HepG2 (cell line): Measurements from ENCODE around the gene USP11. TPM values are rescaled to one million over a fixed set of nuclear protein-coding genes. Genes with fewer than 3 reads are reported as not detected.

Source experiments
- ATAC-seq: fragments of 200-7000 bp; cut with Tn5 transposase; 3 replicates; pipeline ENCODE4 v1.9.1; 2020; ENCODE audit warnings: mild to moderate bottlenecking, moderate library complexity
- BruUV-seq: library from RNA; stranded (reverse); fragments of 400-500 nt; replicated peaks from 2 replicates; lab custom pipeline; 2021; lab: Mats Ljungman, UMichigan
- CTCF ChIA-PET: fragments of 300-600 bp; formaldehyde crosslinking; extraction: SDS; loops from one replicate; lab custom pipeline; 2021; ENCODE audit warnings: low total read pairs, inconsistent platforms, low intra/inter-chr PET ratio; lab: Yijun Ruan, JAX
- POLR2A ChIA-PET: fragments of 350-600 bp; sonication (Branson Sonifier 250); formaldehyde crosslinking; loops from one replicate; lab custom pipeline; 2020; ENCODE audit warnings: antibody characterized with exemption, inconsistent platforms; lab: Yijun Ruan, JAX
- DNase-seq: peaks from one replicate; pipeline ENCODE4 v3.0.0-alpha.2; 2015; ENCODE audit warnings: low spot score
- FAIRE-seq: peaks from 3 replicates; lab custom pipeline; 2011; peaks lifted over from hg19 to GRCh38; lab: Jason Lieb, UNC
- H2AFZ ChIP-seq: one replicate; pipeline ENCODE4 v1.6.1; 2011; ENCODE audit warnings: low read length, inconsistent platforms
- H3K27ac ChIP-seq: fragments of 300-600 bp; 3 replicates; pipeline ENCODE4 v1.8.0; 2011; ENCODE audit warnings: mixed run types, mild to moderate bottlenecking, mixed read lengths, low read length, inconsistent platforms; ENCODE audit not compliant: insufficient read depth; ENCODE audit errors: extremely low read length
- H3K27me3 ChIP-seq, 2 experiments: fragments of 200-600 bp in 1 of 2; 2 replicates in 1 of 2; 3 replicates in 1 of 2; pipeline versions ENCODE4 v1.6.0 to v1.8.0; 2011; ENCODE audit warnings: low read length in 2 of 2, mild to moderate bottlenecking in 2 of 2, moderate library complexity in 2 of 2, inconsistent platforms in 1 of 2; ENCODE audit not compliant: insufficient read depth in 2 of 2, control insufficient read depth in 1 of 2
- H3K36me3 ChIP-seq, 2 experiments: fragments of 200-600 bp in 1 of 2; replicated peaks in 1 of 2; 2 replicates in 1 of 2; 3 replicates in 1 of 2; pipeline versions ENCODE4 v1.5.1 to v1.8.0; 2011; ENCODE audit warnings: low read length in 2 of 2, inconsistent platforms in 1 of 2; ENCODE audit not compliant: insufficient read depth in 2 of 2, control insufficient read depth in 1 of 2
- H3K4me1 ChIP-seq: 2 replicates; pipeline ENCODE4 v1.5.1; 2012; ENCODE audit warnings: low read length, inconsistent platforms; ENCODE audit not compliant: insufficient read depth
- H3K4me2 ChIP-seq: 2 replicates; pipeline ENCODE4 v1.6.0; 2011; ENCODE audit warnings: low read depth, low read length, inconsistent platforms
- H3K4me3 ChIP-seq, 3 experiments: fragments of 200-600 bp in 1 of 3; sonication (generic), shearing (Covaris generic) in 1 of 3; replicated peaks in 1 of 3; 2 replicates each; pipeline ENCODE4 v1.5.1; 2011 to 2016; ENCODE audit warnings: low read length in 3 of 3, inconsistent platforms in 2 of 3, low read depth in 2 of 3, mild to moderate bottlenecking in 2 of 3, control low read depth in 1 of 3, mixed read lengths in 1 of 3; ENCODE audit not compliant: insufficient read depth in 1 of 3
- H3K79me2 ChIP-seq: one replicate; pipeline ENCODE4 v1.6.1; 2011; ENCODE audit warnings: low read length, inconsistent platforms; ENCODE audit not compliant: insufficient read depth
- H3K9ac ChIP-seq: 2 replicates; pipeline ENCODE4 v1.6.0; 2011; ENCODE audit warnings: mild to moderate bottlenecking, low read depth, low read length, inconsistent platforms; ENCODE audit not compliant: insufficient read depth
- H3K9me3 ChIP-seq: 2 replicates; pipeline ENCODE4 v1.5.1; 2012; ENCODE audit warnings: mild to moderate bottlenecking, low read length
- H4K20me1 ChIP-seq: 2 replicates; pipeline ENCODE4 v1.6.0; 2011; ENCODE audit warnings: inconsistent platforms, mild to moderate bottlenecking, low read length, moderate library complexity; ENCODE audit not compliant: insufficient read depth
- HNF4A ChIP-seq: sonication (generic); formaldehyde crosslinking; IDR thresholded peaks from 2 replicates; pipeline ENCODE4 v1.4.0; 2020; ENCODE audit warnings: missing genetic modification reagents
- HNRNPUL1 ChIP-seq: fragments of 200-400 bp; formaldehyde crosslinking; IDR thresholded peaks from 2 replicates; pipeline ENCODE4 v1.6.1; 2017; ENCODE audit warnings: low read depth, mild to moderate bottlenecking, low read length, moderate library complexity
- MLLT10 ChIP-seq: sonication (generic); formaldehyde crosslinking; IDR thresholded peaks from 2 replicates; pipeline ENCODE4 v1.4.0; 2020; ENCODE audit warnings: missing genetic modification reagents
- NPAS2 ChIP-seq: sonication (generic); formaldehyde crosslinking; IDR thresholded peaks from 2 replicates; pipeline ENCODE4 v1.8.0; 2022; ENCODE audit warnings: mild to moderate bottlenecking, missing genetic modification reagents, borderline replicate concordance
- PPARG ChIP-seq: conservative IDR thresholded peaks from 2 replicates; pipeline ENCODE4 v1.6.1; 2016; ENCODE audit warnings: missing biosample characterization, missing genetic modification reagents
- SNAI1 ChIP-seq: sonication (generic); formaldehyde crosslinking; IDR thresholded peaks from 2 replicates; pipeline ENCODE4 v1.5.0; 2020; ENCODE audit warnings: mild to moderate bottlenecking, missing genetic modification reagents, borderline replicate concordance
- TAF15 ChIP-seq: fragments of 200-400 bp; formaldehyde crosslinking; IDR thresholded peaks from one replicate; pipeline ENCODE4 v1.6.1; 2018; ENCODE audit warnings: mild to moderate bottlenecking, low read depth, low read length; ENCODE audit not compliant: poor library complexity, severe bottlenecking
- ZNF768 ChIP-seq: sonication (generic); formaldehyde crosslinking; IDR thresholded peaks from 2 replicates; pipeline ENCODE4 v1.4.0; 2020; ENCODE audit warnings: missing genetic modification reagents
- WGBS: methylation state at CpG from one replicate; pipeline ENCODE4 v1.1.6; 2017; ENCODE audit warnings: low lambda C conversion rate; 5-methylcytosine and 5-hydroxymethylcytosine counted together
- in situ Hi-C: cut with HindIII; loops from 2 replicates; pipeline ENCODE4 v1.10.0; 2017; ENCODE audit warnings: low pct_unique_long_range_greater_than_20kb; ENCODE audit not compliant: extremely low pct_ligation_motif_present
- intact Hi-C: fragments of 100-400 bp; cut with micrococcal nuclease; formaldehyde crosslinking; loops from one replicate; pipeline ENCODE4 v1.10.0; 2022; ENCODE audit not compliant: unreplicated experiment
- polyA plus RNA-seq, 8 experiments: library from polyadenylated mRNA; depleted of rRNA in 3 of 8; stranded (reverse) in 7 of 8; unstranded in 1 of 8; fragments of >200 nt; fragmentation: Illumina TruSeq in 4 of 8; extraction: Trizol in 4 of 8; gene quantifications; 2 replicates each; pipeline versions ENCODE4 v1.2.1 to v1.2.3, GENCODE V29; 2011 to 2016; ENCODE audit warnings: low read depth in 4 of 8, missing spikeins in 1 of 8, mixed read lengths in 1 of 8; ENCODE audit not compliant: insufficient read depth in 1 of 8
- total RNA-seq, 5 experiments: library from RNA; depleted of rRNA; stranded (reverse); fragments of >200 nt; fragmentation: Illumina TruSeq; extraction: Trizol; gene quantifications; 2 replicates each; pipeline ENCODE4 v1.2.3, GENCODE V29; 2016; ENCODE audit warnings: low read depth in 1 of 5
- TF ChIP-seq, protein P1 (sequence below): sonication (generic); formaldehyde crosslinking; IDR thresholded peaks from 2 replicates; pipeline ENCODE4 v1.5.1; 2020; ENCODE audit warnings: mild to moderate bottlenecking, missing genetic modification reagents, borderline replicate concordance
- TF ChIP-seq, protein P2 (sequence below): sonication (generic); formaldehyde crosslinking; IDR thresholded peaks from 2 replicates; pipeline ENCODE4 v1.8.1; 2023; ENCODE audit warnings: mild to moderate bottlenecking, inconsistent platforms, moderate library complexity, missing genetic modification reagents, borderline replicate concordance
- TF ChIP-seq, protein P3 (sequence below): sonication (generic); formaldehyde crosslinking; IDR thresholded peaks from 2 replicates; pipeline ENCODE4 v1.4.0; 2020; ENCODE audit warnings: missing genetic modification reagents, borderline replicate concordance

USP11 gene
- total and polyA plus RNA-seq, 2 of the 13 experiments (the other 11 are each of a cell fraction or from before 2014, with no cell fraction given), result 23.8 to 31.7 TPM

DNA sequence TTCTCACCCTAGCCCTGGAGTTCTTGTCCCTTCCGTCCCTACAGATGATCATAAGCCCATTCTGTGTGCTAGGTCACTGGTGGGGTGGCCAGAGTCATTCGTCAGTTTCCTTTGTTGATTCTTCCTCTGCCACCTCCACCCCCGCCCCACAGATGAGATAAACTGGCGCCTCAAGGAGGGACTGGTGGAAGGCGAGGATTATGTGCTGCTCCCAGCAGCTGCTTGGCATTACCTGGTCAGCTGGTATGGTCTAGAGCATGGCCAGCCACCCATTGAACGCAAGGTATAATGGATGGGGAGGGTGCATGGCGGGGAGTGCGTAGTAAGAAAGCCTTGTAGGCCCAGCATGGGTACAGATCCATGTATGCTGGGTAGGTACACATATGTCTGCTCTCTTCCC, 6.4 kb downstream of the USP11 start:
- Histone ChIP-seq H3K9ac (no peak overlapping the region), H3K36me3 (peaks cover 3 to 30% of the 10 kb centered on the region in 2 experiments; a peak in 4 of 5 replicates), H3K27me3 (no peaks in the 10 kb centered on the region), H3K4me2 (no peak overlapping the region), H3K9me3 (no peaks in the 10 kb centered on the region), H3K27ac (no peak overlapping the region), H3K4me1 (peaks cover 29% of the 10 kb centered on the region), H4K20me1 (no peaks in the 10 kb centered on the region), H3K79me2 (peaks cover 23% of the 10 kb centered on the region), H2AFZ (no peak overlapping the region), H3K4me3 (no peak overlapping the region)
- ChIA-PET POLR2A (no interaction called here), CTCF (no interaction called here)
- intact Hi-C loops, result loop anchor here (10.0 kb wide), 1 partner anchor 76 kb away; no protein-coding TSS in a partner anchor
- FAIRE-seq, result no peak
- in situ Hi-C loops, result no loop called here
- no peak for DNase-seq
- TF ChIP-seq TAF15 (no peak), ZNF768 (CRISPR knock-in tag) (no peak), NPAS2 (CRISPR knock-in tag) (no peak), HNRNPUL1 (no peak), HNF4A (CRISPR knock-in tag) (no peak), SNAI1 (CRISPR knock-in tag) (no peak), MLLT10 (CRISPR knock-in tag) (no peak), PPARG (CRISPR knock-in tag) (no peak)
- TF ChIP-seq, protein P1, sequence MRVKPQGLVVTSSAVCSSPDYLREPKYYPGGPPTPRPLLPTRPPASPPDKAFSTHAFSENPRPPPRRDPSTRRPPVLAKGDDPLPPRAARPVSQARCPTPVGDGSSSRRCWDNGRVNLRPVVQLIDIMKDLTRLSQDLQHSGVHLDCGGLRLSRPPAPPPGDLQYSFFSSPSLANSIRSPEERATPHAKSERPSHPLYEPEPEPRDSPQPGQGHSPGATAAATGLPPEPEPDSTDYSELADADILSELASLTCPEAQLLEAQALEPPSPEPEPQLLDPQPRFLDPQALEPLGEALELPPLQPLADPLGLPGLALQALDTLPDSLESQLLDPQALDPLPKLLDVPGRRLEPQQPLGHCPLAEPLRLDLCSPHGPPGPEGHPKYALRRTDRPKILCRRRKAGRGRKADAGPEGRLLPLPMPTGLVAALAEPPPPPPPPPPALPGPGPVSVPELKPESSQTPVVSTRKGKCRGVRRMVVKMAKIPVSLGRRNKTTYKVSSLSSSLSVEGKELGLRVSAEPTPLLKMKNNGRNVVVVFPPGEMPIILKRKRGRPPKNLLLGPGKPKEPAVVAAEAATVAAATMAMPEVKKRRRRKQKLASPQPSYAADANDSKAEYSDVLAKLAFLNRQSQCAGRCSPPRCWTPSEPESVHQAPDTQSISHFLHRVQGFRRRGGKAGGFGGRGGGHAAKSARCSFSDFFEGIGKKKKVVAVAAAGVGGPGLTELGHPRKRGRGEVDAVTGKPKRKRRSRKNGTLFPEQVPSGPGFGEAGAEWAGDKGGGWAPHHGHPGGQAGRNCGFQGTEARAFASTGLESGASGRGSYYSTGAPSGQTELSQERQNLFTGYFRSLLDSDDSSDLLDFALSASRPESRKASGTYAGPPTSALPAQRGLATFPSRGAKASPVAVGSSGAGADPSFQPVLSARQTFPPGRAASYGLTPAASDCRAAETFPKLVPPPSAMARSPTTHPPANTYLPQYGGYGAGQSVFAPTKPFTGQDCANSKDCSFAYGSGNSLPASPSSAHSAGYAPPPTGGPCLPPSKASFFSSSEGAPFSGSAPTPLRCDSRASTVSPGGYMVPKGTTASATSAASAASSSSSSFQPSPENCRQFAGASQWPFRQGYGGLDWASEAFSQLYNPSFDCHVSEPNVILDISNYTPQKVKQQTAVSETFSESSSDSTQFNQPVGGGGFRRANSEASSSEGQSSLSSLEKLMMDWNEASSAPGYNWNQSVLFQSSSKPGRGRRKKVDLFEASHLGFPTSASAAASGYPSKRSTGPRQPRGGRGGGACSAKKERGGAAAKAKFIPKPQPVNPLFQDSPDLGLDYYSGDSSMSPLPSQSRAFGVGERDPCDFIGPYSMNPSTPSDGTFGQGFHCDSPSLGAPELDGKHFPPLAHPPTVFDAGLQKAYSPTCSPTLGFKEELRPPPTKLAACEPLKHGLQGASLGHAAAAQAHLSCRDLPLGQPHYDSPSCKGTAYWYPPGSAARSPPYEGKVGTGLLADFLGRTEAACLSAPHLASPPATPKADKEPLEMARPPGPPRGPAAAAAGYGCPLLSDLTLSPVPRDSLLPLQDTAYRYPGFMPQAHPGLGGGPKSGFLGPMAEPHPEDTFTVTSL (CRISPR knock-in tag), result no peak
- TF ChIP-seq, protein P2, sequence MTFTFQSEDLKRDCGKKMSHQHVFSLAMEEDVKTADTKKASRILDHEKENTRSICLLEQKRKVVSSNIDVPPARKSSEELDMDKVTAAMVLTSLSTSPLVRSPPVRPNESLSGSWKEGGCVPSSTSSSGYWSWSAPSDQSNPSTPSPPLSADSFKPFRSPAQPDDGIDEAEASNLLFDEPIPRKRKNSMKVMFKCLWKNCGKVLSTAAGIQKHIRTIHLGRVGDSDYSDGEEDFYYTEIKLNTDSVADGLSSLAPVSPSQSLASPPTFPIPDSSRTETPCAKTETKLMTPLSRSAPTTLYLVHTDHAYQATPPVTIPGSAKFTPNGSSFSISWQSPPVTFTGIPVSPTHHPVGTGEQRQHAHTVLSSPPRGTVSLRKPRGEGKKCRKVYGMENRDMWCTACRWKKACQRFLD (CRISPR knock-in tag), result no peak
- TF ChIP-seq, protein P3, sequence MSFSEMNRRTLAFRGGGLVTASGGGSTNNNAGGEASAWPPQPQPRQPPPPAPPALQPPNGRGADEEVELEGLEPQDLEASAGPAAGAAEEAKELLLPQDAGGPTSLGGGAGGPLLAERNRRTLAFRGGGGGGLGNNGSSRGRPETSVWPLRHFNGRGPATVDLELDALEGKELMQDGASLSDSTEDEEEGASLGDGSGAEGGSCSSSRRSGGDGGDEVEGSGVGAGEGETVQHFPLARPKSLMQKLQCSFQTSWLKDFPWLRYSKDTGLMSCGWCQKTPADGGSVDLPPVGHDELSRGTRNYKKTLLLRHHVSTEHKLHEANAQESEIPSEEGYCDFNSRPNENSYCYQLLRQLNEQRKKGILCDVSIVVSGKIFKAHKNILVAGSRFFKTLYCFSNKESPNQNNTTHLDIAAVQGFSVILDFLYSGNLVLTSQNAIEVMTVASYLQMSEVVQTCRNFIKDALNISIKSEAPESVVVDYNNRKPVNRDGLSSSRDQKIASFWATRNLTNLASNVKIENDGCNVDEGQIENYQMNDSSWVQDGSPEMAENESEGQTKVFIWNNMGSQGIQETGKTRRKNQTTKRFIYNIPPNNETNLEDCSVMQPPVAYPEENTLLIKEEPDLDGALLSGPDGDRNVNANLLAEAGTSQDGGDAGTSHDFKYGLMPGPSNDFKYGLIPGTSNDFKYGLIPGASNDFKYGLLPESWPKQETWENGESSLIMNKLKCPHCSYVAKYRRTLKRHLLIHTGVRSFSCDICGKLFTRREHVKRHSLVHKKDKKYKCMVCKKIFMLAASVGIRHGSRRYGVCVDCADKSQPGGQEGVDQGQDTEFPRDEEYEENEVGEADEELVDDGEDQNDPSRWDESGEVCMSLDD (CRISPR knock-in tag), result no peak
- BruUV-seq, result no TSS peak
- 99% methylated on average over 8 of the region's 8 CpGs for WGBS
- ATAC-seq, result no peak
